Natural killer cell (primary cell): ENCODE data around the gene IL31RA. TPM values are rescaled to one million over a fixed set of nuclear protein-coding genes. Genes with fewer than 3 reads are reported as not detected.
A peak's percentile ranks its signal among the peaks of the same experiment; 100 is the strongest.

ENCODE experiments used
- ATAC-seq, 3 donors: fragments of 150-1000 bp in 2 of 3; fragments of 200-7000 bp in 1 of 3; cut with Tn5 transposase; 1 replicate in 1 of 3; 2 replicates in 2 of 3; pipeline ENCODE4 v1.10.0; 2021; ENCODE audit warnings: mild to moderate bottlenecking in 2 of 3, moderate library complexity in 2 of 3
- DNase-seq, 2 donors: peaks; one replicate each; pipeline versions ENCODE4 v3.0.0 to v3.0.0-alpha.2; 2013 to 2021; ENCODE audit warnings: mixed read lengths in 1 of 2
- H3K27ac ChIP-seq: one replicate; pipeline ENCODE4 v1.5.1; 2013; ENCODE audit warnings: mild to moderate bottlenecking, low read length
- H3K27me3 ChIP-seq: one replicate; pipeline ENCODE4 v1.6.1; 2013; ENCODE audit warnings: low read length; ENCODE audit not compliant: control insufficient read depth, insufficient read depth
- H3K36me3 ChIP-seq: one replicate; pipeline ENCODE4 v1.6.1; 2013; ENCODE audit warnings: low read length; ENCODE audit not compliant: control insufficient read depth, insufficient read depth
- H3K4me1 ChIP-seq: one replicate; pipeline ENCODE4 v1.6.1; 2013; ENCODE audit warnings: low read length; ENCODE audit not compliant: control insufficient read depth, insufficient read depth
- H3K4me3 ChIP-seq: one replicate; pipeline ENCODE4 v1.5.1; 2013; ENCODE audit warnings: low read length
- H3K9me3 ChIP-seq: one replicate; pipeline ENCODE4 v1.6.1; 2013; ENCODE audit warnings: low read length; ENCODE audit not compliant: control insufficient read depth, insufficient read depth
- H3K27ac Mint-ChIP-seq, 2 donors: one replicate each; pipeline ENCODE4 v1.8.0; 2022; ENCODE audit warnings: mild to moderate bottlenecking in 2 of 2, mixed read lengths in 2 of 2, moderate library complexity in 1 of 2
- H3K27me3 Mint-ChIP-seq, 2 donors: one replicate each; pipeline ENCODE4 v1.8.0; 2022; ENCODE audit warnings: low read depth in 2 of 2, mixed read lengths in 2 of 2
- H3K36me3 Mint-ChIP-seq: one replicate; pipeline ENCODE4 v1.8.0; 2022; ENCODE audit warnings: mixed read lengths
- H3K4me1 Mint-ChIP-seq, 2 donors: one replicate each; pipeline ENCODE4 v1.8.0; 2022; ENCODE audit warnings: mixed read lengths in 2 of 2
- H3K4me3 Mint-ChIP-seq: one replicate; pipeline ENCODE4 v1.8.0; 2022; ENCODE audit warnings: mild to moderate bottlenecking, moderate library complexity, mixed read lengths
- H3K9me3 Mint-ChIP-seq, 2 donors: one replicate each; pipeline ENCODE4 v1.8.0; 2022; ENCODE audit warnings: mixed read lengths in 2 of 2
- CTCF ChIP-seq: fragments of 200-600 bp; IDR thresholded peaks from one replicate; pipeline ENCODE4 v1.8.0; 2022; ENCODE audit warnings: antibody characterized with exemption
- WGBS: methylation state at CpG from one replicate; pipeline ENCODE4 v1.1.7; 2013; ENCODE audit warnings: missing lambda C conversion rate; ENCODE audit not compliant: insufficient coverage; 5-methylcytosine and 5-hydroxymethylcytosine counted together
- intact Hi-C: fragments of 100-400 bp; cut with micrococcal nuclease; formaldehyde crosslinking; loops from one replicate; pipeline ENCODE4 v1.14.2; 2022
- total RNA-seq, 4 donors: library from RNA; stranded (reverse); fragments of 120-200 nt in 1 of 4; gene quantifications; one replicate each; pipeline versions ENCODE4 v1.2.3 to v1.2.4, GENCODE V29; 2013 to 2022

Gene IL31RA
- total RNA-seq, 3 donors from 2014 or later (not counting 1 experiment from before 2014, with no cell fraction given): not detected

- TF ChIP-seq CTCF: no peak
- no peak overlapping the region for H3K27ac ChIP-seq
- WGBS: 80% methylated on average over 10 of the region's 14 CpGs
- no peaks in the 10 kb centered on the region for H3K9me3 ChIP-seq
- no peaks in the 10 kb centered on the region for H3K36me3 Mint-ChIP-seq
- H3K4me3 ChIP-seq: no peak overlapping the region
- peak in 1 of 2 donors; percentile 27 for DNase-seq
- peaks cover 14% of the 10 kb centered on the region for H3K4me1 ChIP-seq
- H3K9me3 Mint-ChIP-seq: no peaks in the 10 kb centered on the region
- no peaks in the 10 kb centered on the region for H3K27me3 ChIP-seq
- peak overlapping the region in 1 of 2 donors; percentile 29 for H3K27ac Mint-ChIP-seq
- no peaks in the 10 kb centered on the region for H3K36me3 ChIP-seq
- H3K27me3 Mint-ChIP-seq: peaks cover 11 to 21% of the 10 kb centered on the region in 2 donors
- peak in 1 of 3 donors; percentile 48 for ATAC-seq
- peak overlapping the region; percentile 17 for H3K4me3 Mint-ChIP-seq
- H3K4me1 Mint-ChIP-seq: peaks cover 12 to 13% of the 10 kb centered on the region in 2 donors
- intact Hi-C loops: no loop called here
These were observed 46.7 kb downstream of the IL31RA start for GRCh38 chr5:55897905-55898304.

DNA sequence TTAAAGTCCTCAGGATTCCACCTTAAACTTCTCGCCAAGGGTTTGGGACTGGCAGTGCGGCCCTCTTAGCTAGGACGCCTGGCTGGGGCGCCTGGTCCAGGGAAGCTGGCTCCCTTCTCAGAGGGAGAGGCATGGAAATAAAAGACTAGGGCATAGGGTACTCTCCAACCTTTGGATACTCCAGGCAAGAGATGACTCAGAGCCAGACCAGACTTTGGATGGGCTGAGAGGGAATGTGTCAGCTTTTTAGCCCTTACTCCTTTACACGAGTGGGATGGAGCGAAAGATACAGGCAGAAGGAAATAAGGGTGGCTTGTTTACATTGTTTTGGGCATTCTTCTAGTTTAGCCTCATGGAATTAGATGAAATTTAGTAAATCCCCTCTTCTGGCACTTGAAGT is 48.2 kb downstream of the IL31RA start:
- H3K27ac ChIP-seq: no peak overlapping the region
- H3K27me3 ChIP-seq: no peaks in the 10 kb centered on the region
- 96% methylated on average over 6 of the region's 6 CpGs for WGBS
- no peak for TF ChIP-seq CTCF
- peaks cover 28% of the 10 kb centered on the region for H3K4me1 ChIP-seq
- DNase-seq (no peak), ATAC-seq (no peak)
- intact Hi-C loops: no loop called here
- no peak overlapping the region for H3K4me3 Mint-ChIP-seq
- peaks cover 14 to 21% of the 10 kb centered on the region in 2 donors for H3K27me3 Mint-ChIP-seq
- no peak overlapping the region for H3K4me3 ChIP-seq
- H3K27ac Mint-ChIP-seq: no peak overlapping the region
- no peaks in the 10 kb centered on the region for H3K36me3 ChIP-seq
- H3K9me3 ChIP-seq: no peaks in the 10 kb centered on the region
- peaks cover 26% of the 10 kb centered on the region in 2 donors for H3K4me1 Mint-ChIP-seq
- no peaks in the 10 kb centered on the region for H3K36me3 Mint-ChIP-seq
- H3K9me3 Mint-ChIP-seq: no peaks in the 10 kb centered on the region

GRCh38 chr5:55900068-55900467 is 48.9 kb downstream of the IL31RA start:
- H3K9me3 Mint-ChIP-seq: no peaks in the 10 kb centered on the region
- WGBS: no CpG with 5 or more reads among the region's 1 CpG
- no peaks in the 10 kb centered on the region for H3K36me3 Mint-ChIP-seq
- Histone ChIP-seq H3K4me1 (peaks cover 30% of the 10 kb centered on the region), H3K36me3 (no peaks in the 10 kb centered on the region), H3K9me3 (no peaks in the 10 kb centered on the region), H3K27me3 (no peaks in the 10 kb centered on the region), H3K27ac (no peak overlapping the region), H3K4me3 (no peak overlapping the region)
- intact Hi-C loops: no loop called here
- no peak for DNase-seq
- no peak for ATAC-seq
- no peak overlapping the region for H3K4me3 Mint-ChIP-seq
- peaks cover 14 to 22% of the 10 kb centered on the region in 2 donors for H3K27me3 Mint-ChIP-seq
- H3K4me1 Mint-ChIP-seq: peaks cover 26% of the 10 kb centered on the region in 2 donors
- H3K27ac Mint-ChIP-seq: no peak overlapping the region
- no peak for TF ChIP-seq CTCF

DNA sequence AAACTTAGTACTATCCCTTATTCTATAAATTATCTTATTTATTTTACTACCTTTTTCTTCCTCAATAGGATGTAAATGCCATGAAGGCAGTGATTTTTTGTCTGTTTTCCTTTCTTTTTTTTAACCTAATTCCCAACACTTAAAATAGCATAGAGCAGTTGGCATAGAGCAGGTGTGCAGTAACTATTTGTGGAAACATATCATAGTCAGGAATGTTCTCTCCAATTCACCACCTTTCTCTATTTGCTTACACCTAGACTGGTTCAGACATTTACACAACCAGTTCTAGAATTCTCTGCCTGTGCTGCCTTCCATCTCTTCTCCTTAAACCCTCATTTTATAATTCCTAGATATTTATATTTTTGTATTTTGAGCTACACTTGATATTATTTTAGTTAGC is 49.6 kb downstream of the IL31RA start:
- no peaks in the 10 kb centered on the region for H3K27me3 ChIP-seq
- intact Hi-C loops: no loop called here
- peaks cover 14 to 29% of the 10 kb centered on the region in 2 donors for H3K27me3 Mint-ChIP-seq
- DNase-seq (no peak), ATAC-seq (no peak)
- H3K4me1 ChIP-seq: peaks cover 30% of the 10 kb centered on the region
- no peaks in the 10 kb centered on the region for H3K9me3 Mint-ChIP-seq
- H3K4me3 Mint-ChIP-seq: no peak overlapping the region
- no peaks in the 10 kb centered on the region for H3K36me3 ChIP-seq
- H3K4me1 Mint-ChIP-seq: peaks cover 26% of the 10 kb centered on the region in 2 donors
- H3K9me3 ChIP-seq: no peaks in the 10 kb centered on the region
- H3K27ac Mint-ChIP-seq: no peak overlapping the region
- TF ChIP-seq CTCF: no peak
- no peaks in the 10 kb centered on the region for H3K36me3 Mint-ChIP-seq
- no peak overlapping the region for H3K27ac ChIP-seq
- H3K4me3 ChIP-seq: no peak overlapping the region
